Osteocyte (in vitro differentiated cells): ENCODE data around the gene CUBN. TPM values are rescaled to one million over a fixed set of nuclear protein-coding genes. Genes with fewer than 3 reads are reported as not detected.

ENCODE experiments used
- DNase-seq: peaks from one replicate; pipeline ENCODE4 v3.0.0; 2021; ENCODE audit warnings: mixed read lengths; ENCODE audit not compliant: unreplicated experiment; ENCODE audit errors: extremely low spot score
- H3K27ac Mint-ChIP-seq: one replicate; pipeline ENCODE4 v1.8.0; 2021; ENCODE audit warnings: mild to moderate bottlenecking, mixed read lengths; ENCODE audit not compliant: unreplicated experiment
- H3K27me3 Mint-ChIP-seq: one replicate; pipeline ENCODE4 v1.8.0; 2021; ENCODE audit warnings: mixed read lengths; ENCODE audit not compliant: unreplicated experiment
- H3K36me3 Mint-ChIP-seq: one replicate; pipeline ENCODE4 v1.8.0; 2021; ENCODE audit warnings: mixed read lengths; ENCODE audit not compliant: unreplicated experiment
- H3K4me1 Mint-ChIP-seq: one replicate; pipeline ENCODE4 v1.8.0; 2021; ENCODE audit warnings: mixed read lengths; ENCODE audit not compliant: unreplicated experiment
- H3K4me3 Mint-ChIP-seq: one replicate; pipeline ENCODE4 v1.8.0; 2021; ENCODE audit warnings: mild to moderate bottlenecking, moderate library complexity, mixed read lengths; ENCODE audit not compliant: unreplicated experiment
- H3K9me3 Mint-ChIP-seq: one replicate; pipeline ENCODE4 v1.8.0; 2021; ENCODE audit warnings: mixed read lengths; ENCODE audit not compliant: unreplicated experiment
- CTCF ChIP-seq: fragments of 200-600 bp; sonication (generic); IDR thresholded peaks from 2 replicates; pipeline ENCODE4 v1.5.0; 2021; ENCODE audit warnings: antibody characterized with exemption, mild to moderate bottlenecking, moderate library complexity
- total RNA-seq: library from RNA; stranded (reverse); gene quantifications from 2 replicates; pipeline ENCODE4 v1.2.1, GENCODE V29; 2021

The CUBN gene
- total RNA-seq, 1 donor from 2014 or later: 1.4 TPM

GRCh38 chr10:16884497-16884896 is 245.1 kb downstream of the CUBN start:
- Mint-ChIP-seq H3K36me3 (no peaks in the 10 kb centered on the region), H3K27ac (no peak overlapping the region), H3K9me3 (no peaks in the 10 kb centered on the region), H3K4me3 (no peak overlapping the region), H3K27me3 (no peaks in the 10 kb centered on the region), H3K4me1 (peaks cover 8% of the 10 kb centered on the region)
- TF ChIP-seq CTCF: no peak
- no peak for DNase-seq

- TF ChIP-seq CTCF: no peak
- Mint-ChIP-seq H3K9me3 (no peaks in the 10 kb centered on the region), H3K27ac (no peak overlapping the region), H3K36me3 (no peaks in the 10 kb centered on the region), H3K27me3 (no peaks in the 10 kb centered on the region), H3K4me1 (peaks cover 8% of the 10 kb centered on the region), H3K4me3 (no peak overlapping the region)
- DNase-seq: no peak
Measured at GRCh38 chr10:16883084-16883483, 246.5 kb downstream of the CUBN start.

GRCh38 chr10:16870331-16870730 is 259.3 kb downstream of the CUBN start:
- Mint-ChIP-seq H3K4me3 (no peak overlapping the region), H3K4me1 (peaks cover 11% of the 10 kb centered on the region)
- no peak for DNase-seq

GRCh38 chr10:16867990-16868389 is 261.6 kb downstream of the CUBN start:
- peaks cover 11% of the 10 kb centered on the region for H3K4me1 Mint-ChIP-seq
- H3K27ac Mint-ChIP-seq: no peak overlapping the region
- no peaks in the 10 kb centered on the region for H3K36me3 Mint-ChIP-seq
- H3K4me3 Mint-ChIP-seq: no peak overlapping the region
- no peaks in the 10 kb centered on the region for H3K27me3 Mint-ChIP-seq
- no peak for TF ChIP-seq CTCF
- no peaks in the 10 kb centered on the region for H3K9me3 Mint-ChIP-seq
- DNase-seq: no peak

More at GRCh38 chr10:16870331-16870730, 259.3 kb downstream of the CUBN start:
- no peaks in the 10 kb centered on the region for H3K27me3 Mint-ChIP-seq
- no peaks in the 10 kb centered on the region for H3K9me3 Mint-ChIP-seq
- no peaks in the 10 kb centered on the region for H3K36me3 Mint-ChIP-seq
- no peak overlapping the region for H3K27ac Mint-ChIP-seq
- no peak for TF ChIP-seq CTCF

GRCh38 chr10:16867556-16867955 is 262.1 kb downstream of the CUBN start:
- no peak overlapping the region for H3K4me3 Mint-ChIP-seq
- TF ChIP-seq CTCF: no peak
- no peak for DNase-seq
- H3K27ac Mint-ChIP-seq: no peak overlapping the region
- H3K27me3 Mint-ChIP-seq: no peaks in the 10 kb centered on the region
- H3K9me3 Mint-ChIP-seq: no peaks in the 10 kb centered on the region
- H3K36me3 Mint-ChIP-seq: no peaks in the 10 kb centered on the region
- H3K4me1 Mint-ChIP-seq: peaks cover 11% of the 10 kb centered on the region
